Mesenteric fat pad (tissue), 1 donor: ENCODE results near the gene MEIKIN. TPM values are rescaled to one million over a fixed set of nuclear protein-coding genes. Genes with fewer than 3 reads are reported as not detected.
A peak's percentile ranks its signal among the peaks of the same experiment; 100 is the strongest.
"Not testable (repeated sequence)": the region's sequence is repeated elsewhere in the genome, so short reads cannot be mapped to it uniquely, and the experiment has no call there.

ENCODE experiments used
- DNase-seq: peaks from one replicate; pipeline ENCODE4 v3.0.0-alpha.2; 2020; ENCODE audit warnings: low spot score
- total RNA-seq: library from RNA; stranded (reverse); fragmentation: NEBNext Ultra II Directional; extraction: Animal tissue kit (Norgen Biotek cat#: 25700); gene quantifications from one replicate; pipeline ENCODE4 v1.2.1, GENCODE V29; 2021
- donor health status: DM: yes; HTN: yes; CAD: no.

Gene MEIKIN
- total RNA-seq, 1 donor from 2014 or later: 1.0 TPM

DNA sequence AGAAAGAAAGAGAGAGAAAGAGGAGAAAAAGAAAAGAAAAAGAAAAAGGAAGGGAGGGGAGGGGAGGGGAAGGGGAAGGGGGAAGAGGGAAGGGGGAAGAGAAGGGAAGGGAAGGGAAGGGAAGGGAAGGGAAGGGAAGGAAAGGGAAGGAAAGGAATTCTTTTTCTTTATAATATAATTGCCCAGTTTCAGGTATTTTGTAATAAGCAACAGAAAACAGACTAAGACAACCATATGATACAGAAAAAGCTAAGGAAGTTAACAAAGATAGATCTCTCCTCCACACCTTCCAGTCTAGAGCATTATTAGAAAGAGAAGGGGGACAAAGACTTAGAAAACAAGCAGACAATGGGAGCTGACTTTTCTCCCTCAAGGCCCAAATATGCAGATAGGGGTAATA is 31.0 kb downstream of the MEIKIN start:
- no peak for DNase-seq

DNA sequence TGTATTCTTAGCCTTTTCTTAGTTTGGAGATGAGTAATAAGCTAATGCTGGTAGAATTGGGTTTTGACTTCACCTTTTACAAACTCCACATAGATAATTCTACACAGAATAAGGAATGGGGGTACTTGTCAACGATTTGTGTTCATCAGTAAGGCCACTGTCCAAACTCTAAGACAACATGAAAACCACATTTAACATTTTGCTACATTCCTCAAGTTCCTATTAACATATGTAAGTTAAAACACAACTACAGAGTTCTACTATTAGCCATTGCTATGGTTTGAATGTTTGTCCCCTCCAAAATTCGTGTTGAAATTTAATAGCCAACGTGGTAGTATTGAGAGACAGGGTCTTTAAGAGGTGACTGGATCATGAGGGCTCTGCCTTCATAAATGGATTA is 31.9 kb downstream of the MEIKIN start:
- no peak for DNase-seq

DNA sequence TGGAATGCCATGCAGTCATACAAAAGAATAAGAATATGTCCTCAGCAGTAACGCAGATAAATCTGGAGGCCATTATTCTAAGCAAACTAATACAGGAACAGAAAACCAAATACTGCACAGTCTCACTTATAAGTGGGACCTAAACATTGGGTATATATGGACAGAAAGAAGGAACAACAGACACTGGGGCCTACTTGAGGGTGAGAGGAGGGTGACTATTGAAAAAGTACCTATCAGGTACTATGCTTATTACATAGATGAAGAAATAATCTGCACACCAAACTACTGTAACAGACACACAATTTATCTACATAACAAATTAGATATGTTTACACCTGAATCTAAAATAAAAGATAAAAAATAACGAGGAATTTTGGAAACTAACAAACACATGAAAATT is 38.8 kb downstream of the MEIKIN start:
- DNase-seq: no peak

- DNase-seq: not testable (repeated sequence)
These were observed 43.2 kb downstream of the MEIKIN start for GRCh38 chr5:131902266-131902665.

GRCh38 chr5:131899686-131900085 is 45.8 kb downstream of the MEIKIN start:
- DNase-seq: no peak

GRCh38 chr5:131883984-131884383 is 61.5 kb downstream of the MEIKIN start:
- DNase-seq: peak; percentile 69

GRCh38 chr5:131879705-131880104 is 65.8 kb downstream of the MEIKIN start:
- no peak for DNase-seq

- no peak for DNase-seq
These were observed 67.6 kb downstream of the MEIKIN start for GRCh38 chr5:131877873-131878272.

DNA sequence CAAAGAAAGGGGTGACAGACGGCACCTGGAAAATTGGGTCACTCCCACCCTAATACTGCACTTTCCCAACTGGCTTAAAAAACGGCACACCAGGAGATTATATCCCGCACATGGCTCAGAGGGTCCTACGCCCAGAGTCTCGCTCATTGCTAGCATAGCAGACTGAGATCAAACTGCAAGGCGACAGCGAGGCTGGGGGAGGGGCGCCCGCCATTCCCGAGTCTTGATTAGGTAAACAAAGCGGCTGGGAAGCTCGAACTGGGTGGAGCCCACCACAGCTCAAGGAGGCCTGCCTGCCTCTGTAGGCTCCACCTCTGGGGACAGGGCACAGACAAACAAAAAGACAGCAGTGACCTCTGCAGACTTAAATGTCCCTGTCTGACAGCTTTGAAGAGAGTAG is 74.2 kb downstream of the MEIKIN start:
- not testable (repeated sequence) for DNase-seq

DNA sequence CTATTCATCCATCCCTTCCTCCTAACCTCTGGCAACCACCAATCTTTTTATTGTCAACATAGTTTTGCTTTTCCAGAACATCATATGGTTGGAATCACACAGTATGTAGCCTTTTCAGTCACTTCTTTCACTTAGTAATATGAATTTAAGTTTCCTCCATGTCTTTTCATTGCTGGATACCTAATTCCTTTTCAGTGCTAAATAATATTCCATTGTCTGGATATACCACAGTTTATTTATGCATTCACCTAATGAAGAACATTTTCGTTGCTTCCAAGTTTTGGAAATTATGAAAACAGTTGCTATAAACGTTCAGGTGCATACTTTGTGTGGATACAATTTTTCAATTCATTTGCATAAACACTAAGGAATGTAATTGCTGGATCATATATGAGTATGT is 77.9 kb downstream of the MEIKIN start:
- no peak for DNase-seq

- no peak for DNase-seq
These were observed 81.8 kb downstream of the MEIKIN start for GRCh38 chr5:131863700-131864099.

DNA sequence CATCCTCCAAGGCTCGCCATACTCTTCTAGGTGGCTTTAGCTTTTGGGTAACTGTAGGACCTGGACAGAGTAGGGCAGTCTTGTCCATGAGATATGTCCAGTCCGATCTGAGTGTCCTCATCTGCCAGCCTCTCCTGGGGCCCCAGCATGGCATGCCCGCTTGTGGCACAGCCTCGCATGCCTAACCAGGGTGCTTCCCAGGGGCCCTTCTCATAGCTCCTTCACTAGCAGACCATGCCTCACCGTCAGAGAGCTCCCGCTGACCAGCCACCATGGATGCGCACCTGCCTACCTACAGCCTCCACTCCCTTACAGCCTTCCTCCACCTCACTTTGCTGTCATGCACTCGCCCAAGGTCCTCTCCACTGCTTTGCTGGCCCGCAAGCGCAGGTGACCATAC is 88.1 kb downstream of the MEIKIN start:
- no peak for DNase-seq

DNA sequence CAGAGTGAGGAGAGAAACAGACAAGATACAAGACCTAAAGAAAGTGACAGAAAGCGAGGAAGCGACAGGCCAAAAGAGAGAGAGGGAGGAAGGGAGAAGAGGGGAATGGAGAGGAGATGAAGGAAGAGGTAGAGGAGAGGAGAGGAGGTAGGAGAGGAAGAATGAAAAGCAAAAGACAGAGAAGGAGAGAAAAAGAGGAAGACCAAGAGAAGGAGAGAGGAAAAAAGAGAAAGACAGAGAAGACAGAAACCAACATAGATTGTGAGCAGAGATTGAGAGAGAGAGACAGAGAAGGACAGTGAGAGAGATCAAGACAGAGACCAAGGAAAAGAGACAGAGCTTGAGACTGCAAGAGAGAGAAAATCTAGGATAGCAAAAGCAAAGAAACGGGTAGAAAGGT is 90.0 kb downstream of the MEIKIN start:
- no peak for DNase-seq

- DNase-seq: no peak
These were observed 91.3 kb downstream of the MEIKIN start for GRCh38 chr5:131854134-131854533.

- no peak for DNase-seq
These were observed 96.8 kb downstream of the MEIKIN start for GRCh38 chr5:131848662-131849061.

DNA sequence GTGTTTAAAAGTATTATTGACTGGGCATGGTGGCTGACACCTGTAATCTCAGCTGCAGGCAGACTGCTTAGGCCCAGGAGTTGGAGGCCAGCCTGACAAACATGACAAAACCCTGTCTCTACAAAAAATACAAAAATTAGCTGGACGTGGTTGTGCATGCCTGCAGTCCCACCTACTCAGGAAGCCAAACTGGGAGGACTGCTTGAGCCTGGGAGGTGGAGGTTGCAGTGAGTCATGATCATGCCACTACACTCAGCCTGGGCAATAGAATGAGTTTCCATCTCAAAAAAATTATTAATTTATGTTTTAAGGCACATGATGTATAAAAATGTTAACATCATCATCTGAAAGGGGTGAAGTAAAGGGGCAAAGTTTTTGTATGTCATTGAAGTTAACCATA is 98.9 kb downstream of the MEIKIN start:
- no peak for DNase-seq

DNA sequence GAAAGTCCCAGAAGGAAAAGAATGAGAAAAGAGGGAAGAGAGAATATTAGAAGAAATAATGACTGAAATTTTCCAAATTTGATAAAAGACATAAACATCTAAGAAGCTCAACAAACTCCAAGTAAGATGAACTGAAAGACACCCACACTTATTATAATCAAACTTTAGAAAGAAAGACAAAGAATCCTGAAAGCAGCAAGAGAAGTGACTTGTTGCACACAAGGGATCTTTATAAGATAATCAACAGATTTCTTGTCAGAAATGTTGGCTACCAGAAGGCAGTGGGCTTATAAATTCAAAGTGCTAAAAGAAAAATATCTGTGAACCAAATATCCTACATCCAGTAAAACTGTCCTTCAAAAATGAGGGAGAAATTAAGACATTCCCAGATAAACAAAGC is 99.6 kb downstream of the MEIKIN start:
- no peak for DNase-seq

DNA sequence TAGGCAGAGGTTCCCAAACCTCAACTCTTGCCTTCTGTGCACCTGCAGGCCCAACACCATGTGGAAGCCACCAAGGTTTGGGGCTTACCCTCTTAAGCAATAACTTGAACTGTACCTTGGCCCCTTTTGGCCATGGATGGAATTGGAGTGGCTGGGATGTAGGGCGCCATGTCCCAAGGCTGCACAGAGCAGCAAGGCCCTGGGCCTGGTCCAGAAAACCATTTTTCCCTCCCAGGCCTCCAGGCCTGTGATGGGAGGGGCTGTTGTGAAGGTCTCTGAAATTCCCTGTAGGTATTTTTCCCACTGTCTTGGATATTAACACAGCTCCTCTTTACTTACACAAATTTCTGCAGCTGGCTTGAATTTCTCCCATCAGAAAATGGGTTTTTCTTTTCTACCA is 102.5 kb downstream of the MEIKIN start:
- not testable (repeated sequence) for DNase-seq

- DNase-seq: not testable (repeated sequence)
These were observed 112.8 kb downstream of the MEIKIN start for GRCh38 chr5:131832702-131833101.

DNA sequence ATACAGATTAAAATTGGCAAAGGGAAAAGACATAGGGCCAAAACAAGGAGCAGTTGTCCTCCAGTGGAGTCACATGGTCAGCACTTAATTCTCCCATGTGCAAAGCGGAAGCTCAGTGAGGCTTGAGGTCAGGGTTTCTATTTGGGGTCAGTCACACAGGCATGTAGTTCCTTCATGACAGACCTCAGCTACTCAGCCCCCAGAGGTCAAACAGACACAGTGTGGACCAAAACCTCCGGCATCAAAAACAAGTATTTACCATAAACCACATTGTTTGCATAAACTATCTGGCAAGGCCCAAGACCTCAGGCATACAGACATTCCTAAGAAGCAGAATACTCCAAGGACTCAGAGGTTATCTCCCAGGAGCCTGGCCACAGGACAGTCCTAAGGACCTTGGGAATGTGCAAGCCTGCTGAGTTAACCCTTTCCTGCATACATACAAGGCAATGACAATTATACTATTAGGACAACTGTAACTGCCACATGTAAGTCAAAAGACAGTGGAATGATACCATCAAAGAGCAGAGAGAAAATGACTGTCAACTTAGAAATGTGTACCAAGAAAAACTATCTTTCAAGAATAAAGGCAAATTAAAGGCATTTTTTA is 120.0 kb downstream of the MEIKIN start:
- no peak for DNase-seq

GRCh38 chr5:131824631-131825030 is 120.8 kb downstream of the MEIKIN start:
- DNase-seq: no peak

DNA sequence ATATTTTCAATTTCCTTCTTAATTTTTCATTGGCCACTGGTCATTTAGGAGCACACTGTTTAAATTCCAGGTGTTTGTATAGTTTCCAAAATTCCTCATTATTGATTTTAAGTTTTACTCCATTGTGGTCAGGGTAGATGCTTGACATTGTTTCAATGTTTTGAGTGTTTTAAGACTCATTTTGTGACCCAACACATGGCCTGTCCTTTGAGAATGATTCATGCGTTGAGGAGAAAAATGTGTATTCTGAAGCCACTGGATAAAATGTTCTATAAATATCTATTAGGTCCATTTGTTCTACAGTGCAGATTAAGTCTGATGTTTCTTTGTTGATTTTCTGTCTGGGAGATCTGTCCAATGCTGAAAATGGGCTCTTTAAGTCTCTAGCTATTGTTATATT is 124.2 kb downstream of the MEIKIN start:
- DNase-seq: no peak

DNA sequence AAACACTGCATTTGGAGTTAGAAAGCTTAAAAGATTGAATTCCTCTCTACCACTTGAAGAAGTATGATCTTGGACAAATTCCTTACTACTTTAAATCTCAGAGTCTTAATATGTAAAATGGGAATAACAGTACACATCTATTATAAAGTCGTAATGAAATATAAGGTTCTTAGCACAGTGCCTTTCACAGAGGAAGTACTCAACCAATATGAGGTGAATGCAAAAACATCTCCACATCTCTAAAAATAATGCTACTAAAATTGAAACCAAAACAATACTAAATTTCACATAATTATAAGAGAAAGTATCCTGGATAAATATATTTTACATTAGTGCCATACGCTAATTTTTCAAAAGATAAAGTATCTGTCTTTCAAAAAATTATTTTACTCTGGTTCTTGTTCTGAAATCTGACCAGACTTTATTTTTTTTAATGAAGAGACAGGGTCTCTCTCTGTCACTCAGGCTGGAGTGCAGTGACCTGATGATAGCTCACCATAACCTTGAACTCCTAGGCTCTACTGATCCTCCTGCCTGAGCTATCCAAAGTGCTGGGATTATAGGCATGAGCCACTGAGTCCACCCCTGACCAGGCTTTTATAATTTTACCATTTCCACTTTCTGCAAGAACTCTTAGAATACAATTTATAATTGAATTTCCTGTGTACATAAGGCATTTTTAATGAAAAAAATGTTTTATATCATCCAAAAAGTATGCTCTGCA is 127.3 kb downstream of the MEIKIN start:
- no peak for DNase-seq
